SIG-M5 treated with dmso at 0.1 percent for 504 hours (cell line): ENCODE data around the gene SLC25A48.

Experiments used
- DNase-seq: peaks from one replicate; lab custom pipeline; 2025; ENCODE audit not compliant: unreplicated experiment; lab: John Stamatoyannopoulos, UW

Gene SLC25A48

GRCh38 chr5:135879591-135879990 lies 45.1 kb downstream of the SLC25A48 start:
- no peak for DNase-seq

GRCh38 chr5:135880278-135880677 lies 45.8 kb downstream of the SLC25A48 start:
- peak; percentile 21 for DNase-seq

- no peak for DNase-seq
Observed at GRCh38 chr5:135880801-135881200, 46.3 kb downstream of the SLC25A48 start.

- DNase-seq, result no peak
Observed at GRCh38 chr5:135881244-135881643, 46.8 kb downstream of the SLC25A48 start.

GRCh38 chr5:135881819-135882218 lies 47.4 kb downstream of the SLC25A48 start:
- no peak for DNase-seq

- DNase-seq, result no peak
Observed at GRCh38 chr5:135883026-135883425, 48.6 kb downstream of the SLC25A48 start.

- DNase-seq, result no peak
Observed at GRCh38 chr5:135883441-135883840, 49.0 kb downstream of the SLC25A48 start.

GRCh38 chr5:135885031-135885430 lies 50.6 kb downstream of the SLC25A48 start:
- DNase-seq, result no peak

- DNase-seq, result no peak
Observed at GRCh38 chr5:135886136-135886535, 51.7 kb downstream of the SLC25A48 start.

- peak; percentile 70 for DNase-seq
Observed at GRCh38 chr5:135887447-135887864, 53.0 kb downstream of the SLC25A48 start.

GRCh38 chr5:135887881-135888614 lies 53.6 kb downstream of the SLC25A48 start:
- DNase-seq, result peak; percentile 17

GRCh38 chr5:135890296-135890695 lies 55.8 kb downstream of the SLC25A48 start:
- DNase-seq, result no peak

- no peak for DNase-seq
Observed at GRCh38 chr5:135890867-135891266, 56.4 kb downstream of the SLC25A48 start.

GRCh38 chr5:135891268-135891667 lies 56.8 kb downstream of the SLC25A48 start:
- no peak for DNase-seq

- DNase-seq, result no peak
Observed at GRCh38 chr5:135891791-135892190, 57.3 kb downstream of the SLC25A48 start.

GRCh38 chr5:135894276-135894675 lies 59.8 kb downstream of the SLC25A48 start:
- DNase-seq, result no peak

- no peak for DNase-seq
Observed at GRCh38 chr5:135894789-135895188, 60.3 kb downstream of the SLC25A48 start.

GRCh38 chr5:135895474-135896006 lies 61.1 kb downstream of the SLC25A48 start, which contains the start of gene IL9:
Gene IL9 (minus strand): TSS chr5:135895841. CDS start chr5:135895816, 25 bp downstream.
- DNase-seq, result no peak

GRCh38 chr5:135898651-135899050 lies 64.2 kb downstream of the SLC25A48 start:
- no peak for DNase-seq

GRCh38 chr5:135900276-135900675 lies 65.8 kb downstream of the SLC25A48 start:
- DNase-seq, result no peak

GRCh38 chr5:135901633-135902032 lies 67.2 kb downstream of the SLC25A48 start:
- DNase-seq, result no peak

- DNase-seq, result no peak
Observed at GRCh38 chr5:135905144-135905543, 70.7 kb downstream of the SLC25A48 start.
